Heart left ventricle (tissue), 13 donors: ENCODE measurements around the gene ELMO2.

Experiments used
- POLR2A ChIP-seq, 2 donors: fragments of 450-650 bp; IDR thresholded peaks; one replicate each; pipeline ENCODE4 v1.6.1; 2017; ENCODE audit warnings: antibody characterized with exemption in 2 of 2, mild to moderate bottlenecking in 2 of 2, moderate library complexity in 2 of 2
- TF ChIP-seq, protein P1 (sequence below), 12 donors: fragments of 200-600 bp; sonication (generic) in 4 of 12; IDR thresholded peaks; one replicate each; pipeline versions ENCODE4 v1.5.0 to v1.8.0; 2018 to 2022; ENCODE audit warnings: antibody characterized with exemption in 12 of 12, mild to moderate bottlenecking in 5 of 12
- donor health status: ischemic (EF 13 %, LVEDD 7.1; RV severe dilation, severe dysfunction).
- donor health status: DM: no; HTN: yes; CAD: no.
- donor health status: DM: no; HTN: no; CAD: no.
- donor health status: ischemic (EF 25% LVEDD 6.9; RV normal size, moderate dysfunction).
- donor health status: ischemic (EF 25% LVEDD 5.7; RV mildly dilated, moderate dysfunction).
- donor health status: ischemic (EF 35%, LVEDD 5.7; RV mildly dilated, moderate dysfunction).
- donor health status: nonischemic (EF 11% LVEDD 7.7; RV severe dilation, severe dysfunction).
- donor health status: DM: yes; HTN: yes; CAD: no.
- donor health status: PGD.
- donor health status: ischemic (EF 29% LVEDD 5.4; RV normal size, mild dysfunction).
- donor health status: nonischemic (EF 23%, LVEDD 6.1; RV moderate dilation, normal function).

GRCh38 chr20:46352370-46352938 is 54.0 kb downstream of the ELMO2 start:
- TF ChIP-seq, protein P1, sequence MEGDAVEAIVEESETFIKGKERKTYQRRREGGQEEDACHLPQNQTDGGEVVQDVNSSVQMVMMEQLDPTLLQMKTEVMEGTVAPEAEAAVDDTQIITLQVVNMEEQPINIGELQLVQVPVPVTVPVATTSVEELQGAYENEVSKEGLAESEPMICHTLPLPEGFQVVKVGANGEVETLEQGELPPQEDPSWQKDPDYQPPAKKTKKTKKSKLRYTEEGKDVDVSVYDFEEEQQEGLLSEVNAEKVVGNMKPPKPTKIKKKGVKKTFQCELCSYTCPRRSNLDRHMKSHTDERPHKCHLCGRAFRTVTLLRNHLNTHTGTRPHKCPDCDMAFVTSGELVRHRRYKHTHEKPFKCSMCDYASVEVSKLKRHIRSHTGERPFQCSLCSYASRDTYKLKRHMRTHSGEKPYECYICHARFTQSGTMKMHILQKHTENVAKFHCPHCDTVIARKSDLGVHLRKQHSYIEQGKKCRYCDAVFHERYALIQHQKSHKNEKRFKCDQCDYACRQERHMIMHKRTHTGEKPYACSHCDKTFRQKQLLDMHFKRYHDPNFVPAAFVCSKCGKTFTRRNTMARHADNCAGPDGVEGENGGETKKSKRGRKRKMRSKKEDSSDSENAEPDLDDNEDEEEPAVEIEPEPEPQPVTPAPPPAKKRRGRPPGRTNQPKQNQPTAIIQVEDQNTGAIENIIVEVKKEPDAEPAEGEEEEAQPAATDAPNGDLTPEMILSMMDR (IDR thresholded peaks at IDR 0.05), result no peak
- no peak for TF ChIP-seq POLR2A (IDR thresholded peaks at IDR 0.05)
